GM12878 (cell line): ENCODE results near the gene CHCHD3. TPM values are rescaled to one million over a fixed set of nuclear protein-coding genes. Genes with fewer than 3 reads are reported as not detected.

Experiments used
- ATF3 ChIP-seq: IDR thresholded peaks from 2 replicates; pipeline ENCODE4 v1.6.1; 2011; ENCODE audit warnings: low read depth, mild to moderate bottlenecking, low read length, moderate library complexity, borderline replicate concordance; ENCODE audit errors: extremely low read depth
- CBFB ChIP-seq: IDR thresholded peaks from 2 replicates; pipeline ENCODE4 v1.6.1; 2016; ENCODE audit warnings: antibody characterized with exemption, low read depth
- CEBPB ChIP-seq, 2 experiments: fragments of 150-350 bp in 1 of 2; IDR thresholded peaks; 2 replicates each; pipeline ENCODE4 v1.6.1; 2012 to 2014; ENCODE audit warnings: low read depth in 2 of 2, low read length in 2 of 2, borderline replicate concordance in 1 of 2, inconsistent platforms in 1 of 2
- CEBPZ ChIP-seq: fragments of 150-350 bp; IDR thresholded peaks from 2 replicates; pipeline ENCODE4 v1.6.1; 2016; ENCODE audit warnings: low read depth, low read length
- CHD4 ChIP-seq: fragments of 200-600 bp; sonication (generic); IDR thresholded peaks from 2 replicates; pipeline ENCODE4 v1.6.1; 2016; ENCODE audit warnings: mild to moderate bottlenecking
- GATAD2B ChIP-seq: fragments of 450-650 bp; conservative IDR thresholded peaks from 2 replicates; pipeline ENCODE4 v1.6.1; 2017; ENCODE audit warnings: low read depth, mild to moderate bottlenecking, moderate library complexity
- IKZF2 ChIP-seq, 2 experiments: fragments of 450-650 bp; IDR thresholded peaks; 2 replicates each; pipeline ENCODE4 v1.6.1; 2017; ENCODE audit warnings: mild to moderate bottlenecking in 2 of 2, moderate library complexity in 2 of 2
- MYB ChIP-seq: fragments of 150-350 bp; IDR thresholded peaks from 2 replicates; pipeline ENCODE4 v1.6.1; 2014; ENCODE audit warnings: mild to moderate bottlenecking, low read depth, low read length, borderline replicate concordance
- MYC ChIP-seq: IDR thresholded peaks from 2 replicates; pipeline ENCODE4 v1.6.1; 2011; ENCODE audit warnings: mild to moderate bottlenecking, low read length, moderate library complexity, inconsistent platforms; ENCODE audit not compliant: insufficient read depth, insufficient replicate concordance, insufficient read length, severe bottlenecking
- SIX5 ChIP-seq: IDR thresholded peaks from 2 replicates; pipeline ENCODE4 v1.6.1; 2011; ENCODE audit warnings: mild to moderate bottlenecking, low read depth, low read length, moderate library complexity; ENCODE audit not compliant: severe bottlenecking
- ZNF207 ChIP-seq: fragments of 450-650 bp; IDR thresholded peaks from 2 replicates; pipeline ENCODE4 v1.6.1; 2014; ENCODE audit warnings: antibody characterized with exemption, mild to moderate bottlenecking, borderline replicate concordance
- polyA plus RNA-seq, 11 experiments: library from polyadenylated mRNA; depleted of rRNA in 4 of 11; unstranded in 6 of 11; stranded (reverse) in 5 of 11; fragments of >200 nt; fragmentation: Nextera tagmentation in 4 of 11; fragmentation: Illumina TruSeq in 1 of 11; extraction: Ambion mirVana in 4 of 11; extraction: Trizol in 1 of 11; gene quantifications; 1 replicate in 1 of 11; 2 replicates in 10 of 11; pipeline versions ENCODE4 v1.2.1 to v1.2.3, GENCODE V29; 2011 to 2016; ENCODE audit warnings: inconsistent platforms in 2 of 11, missing spikeins in 2 of 11, low read depth in 1 of 11
- total RNA-seq, 4 experiments: library from RNA; depleted of rRNA in 3 of 4; stranded (reverse); fragments of >200 nt in 3 of 4; fragmentation: Illumina TruSeq in 1 of 4; extraction: Trizol in 1 of 4; gene quantifications; 2 replicates each; pipeline versions ENCODE4 v1.2.1 to v1.2.3, GENCODE V29; 2013 to 2021

The CHCHD3 gene
- total and polyA plus RNA-seq, 10 of the 15 experiments (the other 5 are each of a cell fraction or from before 2014, with no cell fraction given), result 38.3 to 178 (median 96.2) TPM

DNA sequence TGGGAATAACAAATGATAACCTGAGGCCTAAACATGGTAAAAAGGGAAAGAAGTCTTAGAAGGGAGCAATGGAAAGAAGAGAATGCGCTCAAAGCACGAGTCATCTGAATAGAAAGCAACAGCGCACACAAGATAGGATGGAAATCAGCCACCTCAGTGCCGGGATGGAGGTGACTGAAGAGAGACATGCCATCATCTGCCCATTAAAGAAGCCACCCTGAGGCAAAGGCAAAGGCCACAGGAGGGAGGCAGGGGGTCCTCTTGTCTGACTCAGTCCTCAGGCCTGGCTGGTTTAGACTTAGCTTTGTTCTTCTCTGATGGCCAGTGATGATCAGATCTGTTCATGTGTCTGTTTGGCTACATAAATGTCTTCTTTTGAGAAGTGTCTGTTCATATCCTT lies 180.6 kb downstream of the CHCHD3 start (continued):
- TF ChIP-seq CEBPZ (no peak), CBFB (no peak), CEBPB (IDR thresholded peaks at IDR 0.05; ENCODE audit: borderline replicate concordance in 1 of 2, low read depth in 2 of 2, low read length in 2 of 2) (no peak), GATAD2B (no peak), SIX5 (no peak), MYB (no peak), ZNF207 (no peak), MYC (no peak), IKZF2 (IDR thresholded peaks at IDR 0.05) (no peak), ATF3 (no peak), CHD4 (no peak)
